ENCODE data around the gene TAS2R40.

GRCh38 chr7:143258831-143259230 lies 37.0 kb downstream of the TAS2R40 start:
- TF ChIP-seq GATA2 (IDR thresholded peaks at IDR 0.05; ENCODE audit: low read depth, low read length) (no peak), GATA3 (IDR thresholded peaks at IDR 0.05; ENCODE audit: low read depth, low read length) (no peak)

All from SH-SY5Y (cell line).